Measurements from ENCODE around the gene SBNO1.
A peak's percentile ranks its signal among the peaks of the same experiment; 100 is the strongest.
"Not testable (repeated sequence)": the region's sequence is repeated elsewhere in the genome, so short reads cannot be mapped to it uniquely, and the experiment has no call there.

The SBNO1 gene

GRCh38 chr12:123336530-123336929, 28.1 kb downstream of the SBNO1 start:
- no peak for DNase-seq

- DNase-seq, result no peak
Measured at GRCh38 chr12:123335490-123335889, 29.2 kb downstream of the SBNO1 start.

GRCh38 chr12:123329799-123330198, 34.8 kb downstream of the SBNO1 start:
- DNase-seq, result no peak

- DNase-seq, result no peak
Measured at GRCh38 chr12:123319826-123320225, 44.8 kb downstream of the SBNO1 start.

GRCh38 chr12:123319273-123319672, 45.4 kb downstream of the SBNO1 start:
- no peak for DNase-seq

GRCh38 chr12:123313046-123313445, 51.6 kb downstream of the SBNO1 start:
- DNase-seq, result not testable (repeated sequence)

- DNase-seq, result no peak
Measured at GRCh38 chr12:123306200-123306599, 58.4 kb downstream of the SBNO1 start.

GRCh38 chr12:123305136-123305535, 59.5 kb downstream of the SBNO1 start:
- DNase-seq, result no peak

GRCh38 chr12:123293178-123293760, 71.4 kb downstream of the SBNO1 start:
- DNase-seq, result no peak

- no peak for DNase-seq
Measured at GRCh38 chr12:123289911-123290310, 74.7 kb downstream of the SBNO1 start.

- no peak for DNase-seq
Measured at GRCh38 chr12:123288751-123289346, 75.8 kb downstream of the SBNO1 start.

- DNase-seq, result no peak
Measured at GRCh38 chr12:123286652-123287373, 77.8 kb downstream of the SBNO1 start.

- DNase-seq, result no peak
Measured at GRCh38 chr12:123284669-123285068, 80.0 kb downstream of the SBNO1 start.

- no peak for DNase-seq
Measured at GRCh38 chr12:123283461-123283860, 81.2 kb downstream of the SBNO1 start.

GRCh38 chr12:123282111-123282510, 82.5 kb downstream of the SBNO1 start:
- DNase-seq, result no peak

GRCh38 chr12:123280971-123281370, 83.7 kb downstream of the SBNO1 start:
- DNase-seq, result no peak

GRCh38 chr12:123278101-123278627, 86.5 kb downstream of the SBNO1 start:
- no peak for DNase-seq

GRCh38 chr12:123273166-123273565, 91.5 kb downstream of the SBNO1 start:
- no peak for DNase-seq

GRCh38 chr12:123271001-123271668, 93.5 kb downstream of the SBNO1 start:
- DNase-seq, result peak; percentile 83

- DNase-seq, result peak; percentile 69
Measured at GRCh38 chr12:123270214-123271000, 94.2 kb downstream of the SBNO1 start.

GRCh38 chr12:123269896-123270213, 94.8 kb downstream of the SBNO1 start:
- DNase-seq, result peak; percentile 53

GRCh38 chr12:123269395-123269892, 95.2 kb downstream of the SBNO1 start:
- DNase-seq, result peak; percentile 91

GRCh38 chr12:123268850-123269249, 95.8 kb downstream of the SBNO1 start:
- DNase-seq, result peak; percentile 35

All from femur (tissue), 1 donor.